Stomach (tissue), 8 donors: ENCODE measurements around the gene BLTP2. TPM values are rescaled to one million over a fixed set of nuclear protein-coding genes. Genes with fewer than 3 reads are reported as not detected.

Experiments used
- polyA plus RNA-seq, 3 donors: library from polyadenylated mRNA; stranded (reverse); fragments of 200-250 nt; gene quantifications; one replicate each; pipeline ENCODE4 v1.2.3, GENCODE V29; 2013
- total RNA-seq, 5 donors: library from RNA; depleted of rRNA; stranded (reverse); fragments of >200 nt; gene quantifications; one replicate each; pipeline versions ENCODE4 v1.1.0 to v1.2.3, GENCODE V29; 2014 to 2016
- donor health status: healthy with polysubstance abuse.
- donor health status: Bipolar disorder and iron deficiency.
- donor health status: healthy.

The BLTP2 gene
- total and polyA plus RNA-seq, 8 donors = 9.9 to 221 (median 88.3) TPM

Other genes starting within 250 kb of the BLTP2 start
- gene SLC46A1, start 238.9 kb downstream of the BLTP2 start, total RNA-seq = 10 to 100 TPM in 2 of 5 donors, 1 to 10 TPM in 2, under 1 TPM in 1; 0.87 to 31.5 (median 7.5) TPM
- 1 to 10 TPM in 2 of 3 donors, under 1 TPM in 1; 0.61 to 2.7 (median 2.5) TPM for gene SLC46A1, start 238.9 kb downstream of the BLTP2 start, polyA plus RNA-seq
- gene SLC13A2, start 171.5 kb downstream of the BLTP2 start, total RNA-seq = 1 to 10 TPM in 1 of 5 donors, not detected in 4; 3.2 TPM
- gene SLC13A2, start 171.5 kb downstream of the BLTP2 start, polyA plus RNA-seq = under 1 TPM in 1 of 3 donors, not detected in 2; 0.15 TPM
- 1 to 10 TPM in 1 of 5 donors, under 1 TPM in 1, not detected in 3; 0.43 to 9.3 TPM for gene FOXN1, start 138.8 kb downstream of the BLTP2 start, total RNA-seq
- gene FOXN1, start 138.8 kb downstream of the BLTP2 start, polyA plus RNA-seq = 1 to 10 TPM in 1 of 3 donors, not detected in 2; 2.4 TPM
- gene UNC119, start 92.5 kb downstream of the BLTP2 start, total RNA-seq = 10 to 100 TPM; 13.6 to 30.9 (median 17.0) TPM
- 10 to 100 TPM; 16.5 to 27.1 (median 19.9) TPM for gene UNC119, start 92.5 kb downstream of the BLTP2 start, polyA plus RNA-seq
- gene PIGS, start 73.6 kb downstream of the BLTP2 start, total RNA-seq = 100 to 1,000 TPM in 1 of 5 donors, 10 to 100 TPM in 4; 14.7 to 105 (median 33.3) TPM
- gene PIGS, start 73.6 kb downstream of the BLTP2 start, polyA plus RNA-seq = 10 to 100 TPM; 19.2 to 25.7 (median 19.8) TPM
- gene ALDOC, start 68.3 kb downstream of the BLTP2 start, total RNA-seq = 10 to 100 TPM in 2 of 5 donors, 1 to 10 TPM in 2, under 1 TPM in 1; 0.89 to 21.1 (median 9.1) TPM
- 10 to 100 TPM in 2 of 3 donors, 1 to 10 TPM in 1; 8.7 to 54.8 (median 17.1) TPM for gene ALDOC, start 68.3 kb downstream of the BLTP2 start, polyA plus RNA-seq
- 10 to 100 TPM in 2 of 5 donors, 1 to 10 TPM in 3; 1.2 to 48.7 (median 9.9) TPM for gene SPAG5, start 46.1 kb downstream of the BLTP2 start, total RNA-seq
- 10 to 100 TPM in 1 of 3 donors, 1 to 10 TPM in 2; 4.4 to 16.4 (median 6.6) TPM for gene SPAG5, start 46.1 kb downstream of the BLTP2 start, polyA plus RNA-seq
- gene RSKR, start 31.0 kb downstream of the BLTP2 start, total RNA-seq = 10 to 100 TPM in 3 of 5 donors, 1 to 10 TPM in 2; 9.3 to 36.2 (median 11.6) TPM
- 1 to 10 TPM in 2 of 3 donors, under 1 TPM in 1; 0.31 to 2.3 (median 1.2) TPM for gene RSKR, start 31.0 kb downstream of the BLTP2 start, polyA plus RNA-seq
- gene SDF2, start 16.7 kb upstream of the BLTP2 start, total RNA-seq = 10 to 100 TPM; 43.7 to 88.1 (median 49.0) TPM
- gene SDF2, start 16.7 kb upstream of the BLTP2 start, polyA plus RNA-seq = 10 to 100 TPM; 38.7 to 45.1 (median 40.8) TPM
- gene SUPT6H, start 17.0 kb upstream of the BLTP2 start, total RNA-seq = 100 to 1,000 TPM in 1 of 5 donors, 10 to 100 TPM in 4; 46.0 to 135 (median 89.2) TPM
- 10 to 100 TPM; 16.9 to 19.1 (median 17.7) TPM for gene SUPT6H, start 17.0 kb upstream of the BLTP2 start, polyA plus RNA-seq
- 1 to 10 TPM in 1 of 5 donors, under 1 TPM in 2, not detected in 2; 0.14 to 5.3 (median 0.92) TPM for gene PROCA1, start 66.7 kb upstream of the BLTP2 start, total RNA-seq
- gene PROCA1, start 66.7 kb upstream of the BLTP2 start, polyA plus RNA-seq = 1 to 10 TPM; 2.3 to 5.8 (median 2.6) TPM
- 100 to 1,000 TPM in 1 of 5 donors, 10 to 100 TPM in 4; 35.6 to 101 (median 95.5) TPM for gene RAB34, start 72.7 kb upstream of the BLTP2 start, total RNA-seq
- 10 to 100 TPM; 53.1 to 80.1 (median 70.6) TPM for gene RAB34, start 72.7 kb upstream of the BLTP2 start, polyA plus RNA-seq
- gene RPL23A, start 74.8 kb upstream of the BLTP2 start, total RNA-seq = 1,000 to 10,000 TPM in 1 of 5 donors, 100 to 1,000 TPM in 4; 221 to 1,205 (median 504) TPM
- gene RPL23A, start 74.8 kb upstream of the BLTP2 start, polyA plus RNA-seq = 1,000 to 10,000 TPM; 1,260 to 1,750 (median 1,417) TPM
- gene TLCD1, start 81.1 kb upstream of the BLTP2 start, total RNA-seq = 10 to 100 TPM in 2 of 5 donors, 1 to 10 TPM in 1, not detected in 2; 2.6 to 21.0 (median 11.7) TPM
- 10 to 100 TPM in 1 of 3 donors, 1 to 10 TPM in 2; 6.3 to 13.0 (median 8.2) TPM for gene TLCD1, start 81.1 kb upstream of the BLTP2 start, polyA plus RNA-seq
- gene NEK8, start 83.6 kb upstream of the BLTP2 start, total RNA-seq = 10 to 100 TPM in 1 of 5 donors, 1 to 10 TPM in 3, not detected in 1; 2.8 to 17.8 (median 7.5) TPM
- gene NEK8, start 83.6 kb upstream of the BLTP2 start, polyA plus RNA-seq = 1 to 10 TPM; 2.8 to 3.4 (median 3.1) TPM
- 100 to 1,000 TPM in 3 of 5 donors, 10 to 100 TPM in 2; 29.0 to 383 (median 151) TPM for gene TRAF4, start 98.9 kb upstream of the BLTP2 start, total RNA-seq
- 10 to 100 TPM; 33.3 to 38.2 (median 34.4) TPM for gene TRAF4, start 98.9 kb upstream of the BLTP2 start, polyA plus RNA-seq
- gene FAM222B, start 197.6 kb upstream of the BLTP2 start, total RNA-seq = 10 to 100 TPM in 3 of 5 donors, 1 to 10 TPM in 2; 5.5 to 29.6 (median 14.0) TPM
- gene FAM222B, start 197.6 kb upstream of the BLTP2 start, polyA plus RNA-seq = 1 to 10 TPM; 4.4 to 8.3 (median 6.6) TPM
- gene ERAL1, start 209.9 kb upstream of the BLTP2 start, total RNA-seq = 10 to 100 TPM; 23.1 to 97.0 (median 60.0) TPM
- gene ERAL1, start 209.9 kb upstream of the BLTP2 start, polyA plus RNA-seq = 10 to 100 TPM; 36.7 to 50.3 (median 42.6) TPM